ENCODE results near the gene PDS5A. TPM values are rescaled to one million over a fixed set of nuclear protein-coding genes. Genes with fewer than 3 reads are reported as not detected.
"Not testable (repeated sequence)": the region's sequence is repeated elsewhere in the genome, so short reads cannot be mapped to it uniquely, and the experiment has no call there.

The PDS5A gene
- total RNA-seq, 1 donor from 2014 or later: 69.3 TPM

GRCh38 chr4:39922399-39922798, 55.3 kb downstream of the PDS5A start:
- H3K4me3 ChIP-seq (ENCODE audit: low read depth, low read length): no peak overlapping the region
- DNase-seq (ENCODE audit: low read depth): no peak
- no peak for TF ChIP-seq CTCF (IDR thresholded peaks at IDR 0.05; ENCODE audit: insufficient read depth, low read length, poor library complexity, severe bottlenecking)
- H3K36me3 ChIP-seq (ENCODE audit: control insufficient read depth, insufficient read depth, low read length): no peaks in the 10 kb centered on the region
- no peaks in the 10 kb centered on the region for H3K27me3 ChIP-seq (ENCODE audit: control insufficient read depth, insufficient read depth, low read length)

- Histone ChIP-seq H3K36me3 (ENCODE audit: control insufficient read depth, insufficient read depth, low read length) (no peaks in the 10 kb centered on the region), H3K27me3 (ENCODE audit: control insufficient read depth, insufficient read depth, low read length) (no peaks in the 10 kb centered on the region), H3K4me3 (ENCODE audit: low read depth, low read length) (no peak overlapping the region)
- TF ChIP-seq CTCF (IDR thresholded peaks at IDR 0.05; ENCODE audit: insufficient read depth, low read length, poor library complexity, severe bottlenecking): no peak
- DNase-seq (ENCODE audit: low read depth): no peak
Observed at GRCh38 chr4:39913471-39913870, 64.2 kb downstream of the PDS5A start.

GRCh38 chr4:39910064-39910463, 67.6 kb downstream of the PDS5A start:
- H3K4me3 ChIP-seq (ENCODE audit: low read depth, low read length): no peak overlapping the region
- no peak for DNase-seq (ENCODE audit: low read depth)
- no peak for TF ChIP-seq CTCF (IDR thresholded peaks at IDR 0.05; ENCODE audit: insufficient read depth, low read length, poor library complexity, severe bottlenecking)
- no peaks in the 10 kb centered on the region for H3K36me3 ChIP-seq (ENCODE audit: control insufficient read depth, insufficient read depth, low read length)
- no peaks in the 10 kb centered on the region for H3K27me3 ChIP-seq (ENCODE audit: control insufficient read depth, insufficient read depth, low read length)

GRCh38 chr4:39908284-39908683, 69.4 kb downstream of the PDS5A start:
- no peak overlapping the region for H3K4me3 ChIP-seq (ENCODE audit: low read depth, low read length)
- no peaks in the 10 kb centered on the region for H3K36me3 ChIP-seq (ENCODE audit: control insufficient read depth, insufficient read depth, low read length)
- no peak for TF ChIP-seq CTCF (IDR thresholded peaks at IDR 0.05; ENCODE audit: insufficient read depth, low read length, poor library complexity, severe bottlenecking)
- H3K27me3 ChIP-seq (ENCODE audit: control insufficient read depth, insufficient read depth, low read length): no peaks in the 10 kb centered on the region
- no peak for DNase-seq (ENCODE audit: low read depth)

GRCh38 chr4:39905656-39906055, 72.1 kb downstream of the PDS5A start:
- H3K36me3 ChIP-seq (ENCODE audit: control insufficient read depth, insufficient read depth, low read length): no peaks in the 10 kb centered on the region
- no peak overlapping the region for H3K4me3 ChIP-seq (ENCODE audit: low read depth, low read length)
- TF ChIP-seq CTCF (IDR thresholded peaks at IDR 0.05; ENCODE audit: insufficient read depth, low read length, poor library complexity, severe bottlenecking): no peak
- DNase-seq (ENCODE audit: low read depth): no peak
- no peaks in the 10 kb centered on the region for H3K27me3 ChIP-seq (ENCODE audit: control insufficient read depth, insufficient read depth, low read length)

- not testable (repeated sequence) for DNase-seq (ENCODE audit: low read depth); H3K36me3 ChIP-seq (ENCODE audit: control insufficient read depth, insufficient read depth, low read length); H3K27me3 ChIP-seq (ENCODE audit: control insufficient read depth, insufficient read depth, low read length); H3K4me3 ChIP-seq (ENCODE audit: low read depth, low read length)
Observed at GRCh38 chr4:39905019-39905418, 72.7 kb downstream of the PDS5A start.
